ENCODE measurements around the gene IQGAP1.
"Not testable (repeated sequence)": the region's sequence is repeated elsewhere in the genome, so short reads cannot be mapped to it uniquely, and the experiment has no call there.

The IQGAP1 gene

GRCh38 chr15:90519688-90520087 is 131.6 kb downstream of the IQGAP1 start:
- FAIRE-seq (no peak), DNase-seq (ENCODE audit: insufficient read length, low spot score) (no peak)
- TF ChIP-seq, protein P1, sequence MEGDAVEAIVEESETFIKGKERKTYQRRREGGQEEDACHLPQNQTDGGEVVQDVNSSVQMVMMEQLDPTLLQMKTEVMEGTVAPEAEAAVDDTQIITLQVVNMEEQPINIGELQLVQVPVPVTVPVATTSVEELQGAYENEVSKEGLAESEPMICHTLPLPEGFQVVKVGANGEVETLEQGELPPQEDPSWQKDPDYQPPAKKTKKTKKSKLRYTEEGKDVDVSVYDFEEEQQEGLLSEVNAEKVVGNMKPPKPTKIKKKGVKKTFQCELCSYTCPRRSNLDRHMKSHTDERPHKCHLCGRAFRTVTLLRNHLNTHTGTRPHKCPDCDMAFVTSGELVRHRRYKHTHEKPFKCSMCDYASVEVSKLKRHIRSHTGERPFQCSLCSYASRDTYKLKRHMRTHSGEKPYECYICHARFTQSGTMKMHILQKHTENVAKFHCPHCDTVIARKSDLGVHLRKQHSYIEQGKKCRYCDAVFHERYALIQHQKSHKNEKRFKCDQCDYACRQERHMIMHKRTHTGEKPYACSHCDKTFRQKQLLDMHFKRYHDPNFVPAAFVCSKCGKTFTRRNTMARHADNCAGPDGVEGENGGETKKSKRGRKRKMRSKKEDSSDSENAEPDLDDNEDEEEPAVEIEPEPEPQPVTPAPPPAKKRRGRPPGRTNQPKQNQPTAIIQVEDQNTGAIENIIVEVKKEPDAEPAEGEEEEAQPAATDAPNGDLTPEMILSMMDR (IDR thresholded peaks at IDR 0.05; ENCODE audit: insufficient read depth, missing control alignments), result no peak

DNA sequence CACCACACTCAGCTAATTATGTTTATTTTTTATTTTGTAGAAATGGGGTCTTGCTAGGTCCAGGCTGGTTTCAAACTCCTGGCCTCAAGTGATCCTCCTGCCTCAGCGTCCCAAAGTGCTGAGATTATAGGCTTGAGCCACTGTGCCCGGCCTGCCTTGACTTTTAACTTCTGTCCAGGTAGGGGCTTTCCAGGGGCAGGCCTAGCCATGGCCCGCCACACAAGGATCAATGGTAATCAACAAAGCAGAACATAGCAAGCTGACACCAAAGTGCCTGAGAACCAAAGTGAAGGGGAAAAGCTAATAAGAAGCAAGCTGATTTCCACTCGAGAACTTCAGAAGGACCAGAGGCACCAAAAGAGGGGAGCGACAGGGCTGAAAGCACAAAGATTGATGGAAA is 132.3 kb downstream of the IQGAP1 start:
- TF ChIP-seq, protein P1 (IDR thresholded peaks at IDR 0.05; ENCODE audit: insufficient read depth, missing control alignments), result no peak
- FAIRE-seq, result no peak
- DNase-seq (ENCODE audit: insufficient read length, low spot score), result no peak

DNA sequence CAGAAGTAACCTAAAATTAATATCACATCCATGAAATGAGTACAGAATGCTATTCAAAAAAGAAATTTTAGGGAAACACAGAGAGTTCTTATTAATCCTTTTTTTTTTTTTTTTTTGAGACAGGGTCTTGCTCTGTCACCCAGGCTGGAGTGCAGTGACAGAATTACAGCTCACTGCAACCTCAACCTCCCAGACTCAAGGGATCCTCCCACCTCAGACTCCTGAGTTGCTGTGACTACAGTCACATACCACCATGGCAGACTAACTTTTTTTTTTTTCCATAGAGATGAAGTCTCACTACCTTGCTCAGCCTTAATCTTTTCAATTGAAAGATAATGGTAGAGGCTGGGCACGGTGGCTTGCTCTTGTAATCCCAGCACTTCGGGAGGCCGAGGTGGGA is 135.3 kb downstream of the IQGAP1 start:
- no peak for DNase-seq (ENCODE audit: insufficient read length, low spot score)
- TF ChIP-seq, protein P1 (IDR thresholded peaks at IDR 0.05; ENCODE audit: insufficient read depth, missing control alignments), result no peak
- FAIRE-seq, result no peak

DNA sequence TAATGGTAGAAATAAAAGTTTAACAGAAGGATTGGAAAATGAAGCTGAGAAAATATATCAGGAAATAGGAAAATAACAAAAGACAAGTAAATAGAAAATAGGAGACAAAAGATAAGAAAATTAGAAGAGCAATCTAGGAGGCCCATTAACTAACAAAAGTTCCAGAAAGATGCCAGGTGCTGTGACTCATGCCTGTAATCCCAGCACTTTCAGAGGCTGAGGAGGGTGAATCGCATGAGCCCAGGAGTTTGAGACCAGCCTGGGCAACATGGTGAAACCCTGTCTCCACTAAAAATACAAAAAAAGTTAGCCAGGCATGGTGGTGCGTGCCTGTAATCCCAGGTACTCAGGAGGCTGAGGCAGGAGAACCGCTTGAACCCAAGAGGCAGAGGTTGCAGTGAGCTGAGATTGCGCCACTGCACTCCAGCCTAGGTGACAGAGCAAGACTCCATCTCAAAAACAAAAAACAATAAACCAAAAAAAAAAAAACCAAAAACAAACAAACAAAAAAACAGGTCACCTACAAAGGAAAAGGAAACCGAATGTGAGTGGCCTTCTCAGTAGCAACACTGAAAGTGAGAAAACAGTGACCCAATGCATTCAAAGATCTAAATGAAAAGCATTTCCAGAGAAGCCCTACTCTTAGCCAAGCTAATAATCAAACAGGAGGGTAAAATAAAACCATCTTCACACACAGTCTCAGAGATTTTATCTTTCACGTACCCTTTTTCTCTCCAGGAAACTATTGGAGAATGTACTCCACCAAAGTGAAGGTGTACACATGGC is 136.2 kb downstream of the IQGAP1 start:
- not testable (repeated sequence) for FAIRE-seq; DNase-seq (ENCODE audit: insufficient read length, low spot score)

- no peak for DNase-seq (ENCODE audit: insufficient read length, low spot score)
- FAIRE-seq, result no peak
- TF ChIP-seq, protein P1 (IDR thresholded peaks at IDR 0.05; ENCODE audit: insufficient read depth, missing control alignments), result no peak
Measured at GRCh38 chr15:90529011-90529370, 140.9 kb downstream of the IQGAP1 start.

- FAIRE-seq (no peak), DNase-seq (ENCODE audit: insufficient read length, low spot score) (peak; percentile 53)
- TF ChIP-seq, protein P1 (IDR thresholded peaks at IDR 0.05; ENCODE audit: insufficient read depth, missing control alignments), result peak; percentile 15
Measured at GRCh38 chr15:90529371-90530249, 141.6 kb downstream of the IQGAP1 start, which contains the start of gene CRTC3. CRTC3 (plus strand) TSS chr15:90529923; CDS start chr15:90530072, 149 bp downstream.

- TF ChIP-seq, protein P1 (IDR thresholded peaks at IDR 0.05; ENCODE audit: insufficient read depth, missing control alignments), result no peak
- DNase-seq (ENCODE audit: insufficient read length, low spot score) (peak; percentile 51), FAIRE-seq (no peak)
Measured at GRCh38 chr15:90530250-90531051, 142.4 kb downstream of the IQGAP1 start.

All from D721Med (cell line).